Large intestine (tissue), 3 donors: ENCODE data around the gene DIP2C. TPM values are rescaled to one million over a fixed set of nuclear protein-coding genes. Genes with fewer than 3 reads are reported as not detected.
"Not testable (repeated sequence)": the region's sequence is repeated elsewhere in the genome, so short reads cannot be mapped to it uniquely, and the experiment has no call there.

Source experiments
- DNase-seq, 2 donors: peaks; one replicate each; pipeline versions ENCODE4 v3.0.0 to v3.0.0-alpha.2; 2013
- H3K27ac ChIP-seq: one replicate; pipeline ENCODE4 v1.5.1; 2013; ENCODE audit warnings: low read length
- H3K27me3 ChIP-seq: 2 replicates; pipeline ENCODE4 v1.6.1; 2013; ENCODE audit warnings: low read length; ENCODE audit not compliant: control insufficient read depth, insufficient read depth
- H3K36me3 ChIP-seq: 2 replicates; pipeline ENCODE4 v1.6.1; 2013; ENCODE audit warnings: low read length; ENCODE audit not compliant: control insufficient read depth, insufficient read depth
- H3K4me1 ChIP-seq: one replicate; pipeline ENCODE4 v1.6.1; 2013; ENCODE audit warnings: low read length; ENCODE audit not compliant: control insufficient read depth, insufficient read depth
- H3K4me3 ChIP-seq: one replicate; pipeline ENCODE4 v1.5.1; 2013; ENCODE audit warnings: low read length
- H3K9me3 ChIP-seq: one replicate; pipeline ENCODE4 v1.6.1; 2013; ENCODE audit warnings: mild to moderate bottlenecking, low read depth, low read length, moderate library complexity; ENCODE audit not compliant: control insufficient read depth
- WGBS: methylation state at CpG from one replicate; pipeline ENCODE4 v1.1.5; 2013; ENCODE audit warnings: low lambda C conversion rate; ENCODE audit not compliant: insufficient coverage; 5-methylcytosine and 5-hydroxymethylcytosine counted together
- polyA plus RNA-seq: library from polyadenylated mRNA; unstranded; fragments of 120-200 nt; gene quantifications from one replicate; pipeline ENCODE4 v1.2.1, GENCODE V29; 2013

Gene DIP2C
- polyA plus RNA-seq, 1 donor: 16.5 TPM

GRCh38 chr10:326894-327635, 362.4 kb downstream of the DIP2C start:
- H3K27ac ChIP-seq: no peak overlapping the region
- no peak for DNase-seq
- no peak overlapping the region for H3K4me3 ChIP-seq
- peaks cover 33% of the 10 kb centered on the region for H3K36me3 ChIP-seq
- WGBS: 100% methylated on average over 3 of the region's 29 CpGs
- H3K9me3 ChIP-seq: no peaks in the 10 kb centered on the region
- peaks cover 3% of the 10 kb centered on the region for H3K4me1 ChIP-seq
- no peaks in the 10 kb centered on the region for H3K27me3 ChIP-seq

- Histone ChIP-seq H3K27me3 (no peaks in the 10 kb centered on the region), H3K27ac (no peak overlapping the region), H3K9me3 (no peaks in the 10 kb centered on the region), H3K4me3 (no peak overlapping the region), H3K36me3 (peaks cover 33% of the 10 kb centered on the region), H3K4me1 (peaks cover 3% of the 10 kb centered on the region)
- 100% methylated on average over 1 of the region's 11 CpGs for WGBS
- DNase-seq: no peak
These were observed 363.1 kb downstream of the DIP2C start for GRCh38 chr10:326350-326749.

GRCh38 chr10:325282-325681, 364.2 kb downstream of the DIP2C start:
- H3K27ac ChIP-seq: no peak overlapping the region
- 71% methylated on average over 1 of the region's 8 CpGs for WGBS
- no peaks in the 10 kb centered on the region for H3K27me3 ChIP-seq
- peaks cover 11% of the 10 kb centered on the region for H3K4me1 ChIP-seq
- no peak overlapping the region for H3K4me3 ChIP-seq
- H3K9me3 ChIP-seq: no peaks in the 10 kb centered on the region
- no peak for DNase-seq
- peaks cover 36% of the 10 kb centered on the region for H3K36me3 ChIP-seq

- DNase-seq: no peak
- 100% methylated on average over 4 of the region's 15 CpGs for WGBS
- peaks cover 38% of the 10 kb centered on the region for H3K36me3 ChIP-seq
- H3K27ac ChIP-seq: no peak overlapping the region
- H3K27me3 ChIP-seq: no peaks in the 10 kb centered on the region
- H3K4me1 ChIP-seq: peaks cover 10% of the 10 kb centered on the region
- no peaks in the 10 kb centered on the region for H3K9me3 ChIP-seq
- no peak overlapping the region for H3K4me3 ChIP-seq
These were observed 364.9 kb downstream of the DIP2C start for GRCh38 chr10:324593-324992.

GRCh38 chr10:323651-324293, 365.7 kb downstream of the DIP2C start:
- no peaks in the 10 kb centered on the region for H3K9me3 ChIP-seq
- H3K27ac ChIP-seq: no peak overlapping the region
- H3K4me3 ChIP-seq: no peak overlapping the region
- H3K27me3 ChIP-seq: no peaks in the 10 kb centered on the region
- H3K4me1 ChIP-seq: peaks cover 8% of the 10 kb centered on the region
- peaks cover 38% of the 10 kb centered on the region for H3K36me3 ChIP-seq
- peak in 1 of 2 donors; percentile 29 for DNase-seq
- WGBS: no CpG with 5 or more reads among the region's 15 CpGs

- peaks cover 44% of the 10 kb centered on the region for H3K36me3 ChIP-seq
- not testable (repeated sequence) for DNase-seq, H3K4me3 ChIP-seq, H3K4me1 ChIP-seq, H3K9me3 ChIP-seq, H3K27me3 ChIP-seq, H3K27ac ChIP-seq
- WGBS: 87% methylated on average over 3 of the region's 43 CpGs
These were observed 366.4 kb downstream of the DIP2C start for GRCh38 chr10:323046-323445.

- WGBS: no CpG with 5 or more reads among the region's 10 CpGs
- Histone ChIP-seq H3K4me3 (no peak overlapping the region), H3K27me3 (no peaks in the 10 kb centered on the region), H3K27ac (no peak overlapping the region), H3K4me1 (peaks cover 8% of the 10 kb centered on the region), H3K9me3 (no peaks in the 10 kb centered on the region), H3K36me3 (peaks cover 44% of the 10 kb centered on the region)
- peak; percentile 22 to 66 for DNase-seq
These were observed 368.7 kb downstream of the DIP2C start for GRCh38 chr10:320771-321170.

GRCh38 chr10:317926-318325, 371.5 kb downstream of the DIP2C start:
- no CpG with 5 or more reads among the region's 12 CpGs for WGBS
- no peaks in the 10 kb centered on the region for H3K9me3 ChIP-seq
- H3K27me3 ChIP-seq: no peaks in the 10 kb centered on the region
- H3K4me3 ChIP-seq: no peak overlapping the region
- H3K36me3 ChIP-seq: peaks cover 33% of the 10 kb centered on the region
- peaks cover 8% of the 10 kb centered on the region for H3K4me1 ChIP-seq
- no peak for DNase-seq
- H3K27ac ChIP-seq: no peak overlapping the region

GRCh38 chr10:317271-317769, 372.1 kb downstream of the DIP2C start:
- Histone ChIP-seq H3K27me3 (no peaks in the 10 kb centered on the region), H3K27ac (no peak overlapping the region), H3K36me3 (peaks cover 33% of the 10 kb centered on the region), H3K4me1 (peaks cover 8% of the 10 kb centered on the region), H3K4me3 (no peak overlapping the region), H3K9me3 (no peaks in the 10 kb centered on the region)
- 67% methylated on average over 1 of the region's 11 CpGs for WGBS
- DNase-seq: no peak

GRCh38 chr10:316390-316789, 373.1 kb downstream of the DIP2C start:
- H3K36me3 ChIP-seq: peaks cover 36% of the 10 kb centered on the region

More at GRCh38 chr10:316390-316789, 373.1 kb downstream of the DIP2C start:
- Histone ChIP-seq H3K4me3 (no peak overlapping the region), H3K27ac (no peak overlapping the region), H3K9me3 (no peaks in the 10 kb centered on the region), H3K27me3 (no peaks in the 10 kb centered on the region), H3K4me1 (peaks cover 8% of the 10 kb centered on the region)
- WGBS: no CpG with 5 or more reads among the region's 6 CpGs
- DNase-seq: no peak
